Panc1 (cell line): ENCODE results near the gene ABI3BP.

ENCODE experiments used
- POLR2AphosphoS5 ChIP-seq: IDR thresholded peaks from 2 replicates; pipeline ENCODE4 v1.6.1; 2012; ENCODE audit warnings: mild to moderate bottlenecking, low read depth, low read length, moderate library complexity
- SIN3A ChIP-seq: IDR thresholded peaks from 2 replicates; pipeline ENCODE4 v1.6.1; 2012; ENCODE audit warnings: low read depth, mild to moderate bottlenecking, low read length, moderate library complexity, borderline replicate concordance; ENCODE audit not compliant: insufficient read depth
- TCF7L2 ChIP-seq: IDR thresholded peaks from 2 replicates; pipeline ENCODE4 v1.6.1; 2011; ENCODE audit warnings: mild to moderate bottlenecking, low read depth, low read length, inconsistent platforms
- TF ChIP-seq, protein P1 (sequence below): fragments of 450-650 bp; IDR thresholded peaks from 2 replicates; pipeline ENCODE4 v1.5.1; 2017; ENCODE audit warnings: mild to moderate bottlenecking

DNA sequence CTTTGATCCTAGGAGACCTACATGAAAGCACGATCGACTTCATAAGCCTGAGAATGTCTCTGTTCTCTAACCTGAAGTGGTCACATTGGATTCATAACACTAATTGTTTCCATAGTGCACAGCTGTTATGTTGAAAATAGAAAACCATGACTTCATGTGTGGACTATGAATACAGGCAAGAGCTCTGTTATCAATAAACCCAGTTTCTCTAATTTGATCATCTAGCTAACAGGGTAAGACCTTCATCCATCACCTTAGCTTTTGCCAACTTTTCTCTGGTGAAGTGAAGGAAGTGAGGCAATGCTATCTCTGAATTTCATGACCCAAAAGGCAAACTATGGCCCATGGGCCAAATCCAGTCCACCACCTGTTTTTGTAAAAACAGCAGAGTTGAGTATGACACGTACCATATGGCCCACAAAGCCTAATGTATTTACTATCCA, 27.2 kb downstream of the ABI3BP start:
- TF ChIP-seq, protein P1, sequence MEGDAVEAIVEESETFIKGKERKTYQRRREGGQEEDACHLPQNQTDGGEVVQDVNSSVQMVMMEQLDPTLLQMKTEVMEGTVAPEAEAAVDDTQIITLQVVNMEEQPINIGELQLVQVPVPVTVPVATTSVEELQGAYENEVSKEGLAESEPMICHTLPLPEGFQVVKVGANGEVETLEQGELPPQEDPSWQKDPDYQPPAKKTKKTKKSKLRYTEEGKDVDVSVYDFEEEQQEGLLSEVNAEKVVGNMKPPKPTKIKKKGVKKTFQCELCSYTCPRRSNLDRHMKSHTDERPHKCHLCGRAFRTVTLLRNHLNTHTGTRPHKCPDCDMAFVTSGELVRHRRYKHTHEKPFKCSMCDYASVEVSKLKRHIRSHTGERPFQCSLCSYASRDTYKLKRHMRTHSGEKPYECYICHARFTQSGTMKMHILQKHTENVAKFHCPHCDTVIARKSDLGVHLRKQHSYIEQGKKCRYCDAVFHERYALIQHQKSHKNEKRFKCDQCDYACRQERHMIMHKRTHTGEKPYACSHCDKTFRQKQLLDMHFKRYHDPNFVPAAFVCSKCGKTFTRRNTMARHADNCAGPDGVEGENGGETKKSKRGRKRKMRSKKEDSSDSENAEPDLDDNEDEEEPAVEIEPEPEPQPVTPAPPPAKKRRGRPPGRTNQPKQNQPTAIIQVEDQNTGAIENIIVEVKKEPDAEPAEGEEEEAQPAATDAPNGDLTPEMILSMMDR = no peak
- no peak for TF ChIP-seq TCF7L2
- TF ChIP-seq POLR2AphosphoS5 = no peak
- TF ChIP-seq SIN3A = no peak
